H9 (cell line): ENCODE data around the gene CSTPP1. TPM values are rescaled to one million over a fixed set of nuclear protein-coding genes. Genes with fewer than 3 reads are reported as not detected.

Source experiments
- DNase-seq: peaks from one replicate; pipeline ENCODE4 v3.0.0-alpha.2; 2017
- H2AFZ ChIP-seq: one replicate; pipeline ENCODE4 v1.6.1; 2013; ENCODE audit warnings: mild to moderate bottlenecking, low read length, control low read depth, moderate library complexity
- H2AK5ac ChIP-seq: 2 replicates; pipeline ENCODE4 v1.6.1; 2013; ENCODE audit warnings: low read length, control low read depth, mixed read lengths; ENCODE audit not compliant: insufficient read length
- H2BK120ac ChIP-seq: one replicate; pipeline ENCODE4 v1.6.1; 2013; ENCODE audit warnings: low read depth, mild to moderate bottlenecking, low read length, control low read depth, inconsistent platforms; ENCODE audit not compliant: poor library complexity, severe bottlenecking
- H2BK12ac ChIP-seq: 2 replicates; pipeline ENCODE4 v1.6.1; 2013; ENCODE audit warnings: low read length, control low read depth, mixed read lengths, low read depth; ENCODE audit not compliant: insufficient read length
- H2BK15ac ChIP-seq: 2 replicates; pipeline ENCODE4 v1.6.1; 2013; ENCODE audit warnings: low read depth, low read length, control low read depth
- H2BK20ac ChIP-seq: one replicate; pipeline ENCODE4 v1.6.1; 2013; ENCODE audit warnings: low read depth, mild to moderate bottlenecking, low read length, control low read depth, inconsistent platforms; ENCODE audit not compliant: poor library complexity, severe bottlenecking
- H2BK5ac ChIP-seq: 2 replicates; pipeline ENCODE4 v1.6.1; 2013; ENCODE audit warnings: low read length, control low read depth, mixed read lengths; ENCODE audit not compliant: insufficient read length
- H3K14ac ChIP-seq: 2 replicates; pipeline ENCODE4 v1.6.1; 2013; ENCODE audit warnings: low read length, control low read depth; ENCODE audit not compliant: insufficient read depth
- H3K18ac ChIP-seq: 2 replicates; pipeline ENCODE4 v1.6.1; 2013; ENCODE audit warnings: low read depth, mild to moderate bottlenecking, mixed read lengths, low read length, control low read depth; ENCODE audit not compliant: insufficient read length
- H3K23ac ChIP-seq: 2 replicates; pipeline ENCODE4 v1.6.1; 2013; ENCODE audit warnings: low read length, control low read depth, mixed read lengths, low read depth; ENCODE audit not compliant: insufficient read length
- H3K23me2 ChIP-seq: 2 replicates; pipeline ENCODE4 v1.6.1; 2013; ENCODE audit warnings: low read depth, mild to moderate bottlenecking, mixed read lengths, low read length, control low read depth; ENCODE audit not compliant: insufficient read length, poor library complexity, severe bottlenecking
- H3K27ac ChIP-seq: 2 replicates; pipeline ENCODE4 v1.5.1; 2013; ENCODE audit warnings: low read length, control low read depth, mixed read lengths, low read depth; ENCODE audit not compliant: insufficient read length
- H3K27me3 ChIP-seq: 2 replicates; pipeline ENCODE4 v1.6.1; 2013; ENCODE audit warnings: low read length, control low read depth, inconsistent platforms; ENCODE audit not compliant: insufficient read depth
- H3K4ac ChIP-seq: 2 replicates; pipeline ENCODE4 v1.6.1; 2013; ENCODE audit warnings: low read depth, mild to moderate bottlenecking, control low read depth, inconsistent platforms, low read length, moderate library complexity
- H3K4me1 ChIP-seq: 2 replicates; pipeline ENCODE4 v1.6.1; 2013; ENCODE audit warnings: low read length, control low read depth, inconsistent platforms; ENCODE audit not compliant: insufficient read depth
- H3K4me2 ChIP-seq: 2 replicates; pipeline ENCODE4 v1.6.1; 2013; ENCODE audit warnings: low read length, control low read depth, mixed read lengths; ENCODE audit not compliant: insufficient read length, insufficient read depth
- H3K56ac ChIP-seq: 2 replicates; pipeline ENCODE4 v1.6.1; 2013; ENCODE audit warnings: low read depth, mild to moderate bottlenecking, mixed read lengths, low read length, control low read depth; ENCODE audit not compliant: insufficient read length
- H3K79me1 ChIP-seq: 2 replicates; pipeline ENCODE4 v1.6.1; 2013; ENCODE audit warnings: low read depth, mild to moderate bottlenecking, moderate library complexity, low read length, control low read depth, inconsistent platforms; ENCODE audit not compliant: insufficient read depth, poor library complexity, severe bottlenecking
- H3K79me2 ChIP-seq: 2 replicates; pipeline ENCODE4 v1.6.1; 2013; ENCODE audit warnings: low read length, control low read depth, inconsistent platforms; ENCODE audit not compliant: insufficient read depth
- H3K9ac ChIP-seq: 2 replicates; pipeline ENCODE4 v1.6.1; 2013; ENCODE audit warnings: low read length, control low read depth, mixed read lengths; ENCODE audit not compliant: insufficient read length; ENCODE audit errors: extremely low read depth
- H3K9me3 ChIP-seq: one replicate; pipeline ENCODE4 v1.6.1; 2013; ENCODE audit warnings: low read depth, low read length, inconsistent platforms; ENCODE audit not compliant: control insufficient read depth
- H3T11ph ChIP-seq: one replicate; pipeline ENCODE4 v1.6.1; 2013; ENCODE audit warnings: mild to moderate bottlenecking, low read length, control low read depth, inconsistent platforms
- H4K20me1 ChIP-seq: one replicate; pipeline ENCODE4 v1.6.1; 2013; ENCODE audit not compliant: control insufficient read depth, insufficient read length, insufficient read depth
- H4K5ac ChIP-seq: 2 replicates; pipeline ENCODE4 v1.6.1; 2013; ENCODE audit warnings: low read depth, mild to moderate bottlenecking, mixed read lengths, low read length, control low read depth; ENCODE audit not compliant: insufficient read length
- H4K8ac ChIP-seq: replicated peaks from 2 replicates; pipeline ENCODE4 v1.6.1; 2013; ENCODE audit warnings: low read length, control low read depth, mixed read lengths, low read depth; ENCODE audit not compliant: insufficient read length
- H4K91ac ChIP-seq: 2 replicates; pipeline ENCODE4 v1.6.1; 2013; ENCODE audit warnings: low read depth, mild to moderate bottlenecking, moderate library complexity, mixed read lengths, low read length, control low read depth; ENCODE audit not compliant: insufficient read length
- H3K27ac Mint-ChIP-seq, 3 experiments: 2 replicates in 2 of 3; 3 replicates in 1 of 3; pipeline ENCODE4 v1.8.0; 2020 to 2021; ENCODE audit warnings: mixed read lengths in 3 of 3, mild to moderate bottlenecking in 1 of 3, moderate library complexity in 1 of 3
- H3K27me3 Mint-ChIP-seq: 2 replicates; pipeline ENCODE4 v1.8.0; 2021; ENCODE audit warnings: low read depth, mild to moderate bottlenecking, moderate library complexity, mixed read lengths
- H3K36me3 Mint-ChIP-seq, 3 experiments: 2 replicates in 2 of 3; 3 replicates in 1 of 3; pipeline ENCODE4 v1.8.0; 2020 to 2021; ENCODE audit warnings: low read depth in 3 of 3, mixed read lengths in 3 of 3; ENCODE audit not compliant: insufficient read depth in 1 of 3
- H3K4me1 Mint-ChIP-seq, 2 experiments: 2 replicates each; pipeline ENCODE4 v1.8.0; 2020; ENCODE audit warnings: mixed read lengths in 2 of 2
- H3K4me3 Mint-ChIP-seq, 2 experiments: 2 replicates in 1 of 2; 3 replicates in 1 of 2; pipeline ENCODE4 v1.8.0; 2020 to 2021; ENCODE audit warnings: mild to moderate bottlenecking in 2 of 2, mixed read lengths in 2 of 2, moderate library complexity in 1 of 2
- H3K9me3 Mint-ChIP-seq, 2 experiments: 2 replicates in 1 of 2; 3 replicates in 1 of 2; pipeline ENCODE4 v1.8.0; 2020; ENCODE audit warnings: mild to moderate bottlenecking in 2 of 2, mixed read lengths in 2 of 2, moderate library complexity in 1 of 2
- CTCF ChIP-seq: fragments of 200-600 bp; sonication (generic); conservative IDR thresholded peaks from 3 replicates; pipeline ENCODE4 v1.8.0; 2021; ENCODE audit warnings: antibody characterized with exemption, mild to moderate bottlenecking
- WGBS: extraction: QIAGEN DNeasy Blood & Tissue Kit; methylation state at CpG from one replicate; pipeline ENCODE4 v1.1.7; 2013; ENCODE audit warnings: missing lambda C conversion rate, low lambda C conversion rate, mixed read lengths; ENCODE audit not compliant: insufficient read length; ENCODE audit errors: extremely low coverage; 5-methylcytosine and 5-hydroxymethylcytosine counted together
- total RNA-seq: library from RNA; stranded (reverse); gene quantifications from 2 replicates; pipeline ENCODE4 v1.2.1, GENCODE V29; 2021

The CSTPP1 gene
- total RNA-seq, 1 experiment from 2014 or later, result 21.2 TPM

- H3K4me2 ChIP-seq, result no peak overlapping the region
- H4K91ac ChIP-seq, result no peak overlapping the region
- H2BK5ac ChIP-seq, result no peak overlapping the region
- no peak for TF ChIP-seq CTCF
- H3K9ac ChIP-seq, result no peak overlapping the region
- no peaks in the 10 kb centered on the region for H3K27me3 Mint-ChIP-seq
- H3K4me1 ChIP-seq, result no peaks in the 10 kb centered on the region
- H4K8ac ChIP-seq, result no peak overlapping the region
- no peak overlapping the region for H3K18ac ChIP-seq
- H2AFZ ChIP-seq, result no peak overlapping the region
- H3K79me2 ChIP-seq, result no peaks in the 10 kb centered on the region
- H2BK120ac ChIP-seq, result no peak overlapping the region
- H3K14ac ChIP-seq, result no peak overlapping the region
- no peaks in the 10 kb centered on the region for H3K23me2 ChIP-seq
- no peaks in the 10 kb centered on the region for H3K27me3 ChIP-seq
- no peak overlapping the region for H3K4ac ChIP-seq
- no CpG with 5 or more reads among the region's 2 CpGs for WGBS
- no peak overlapping the region for H2BK20ac ChIP-seq
- peak overlapping the region in 1 of 3 experiments; percentile 66; a peak in 1 of 7 replicates for H3K27ac Mint-ChIP-seq
- no peak overlapping the region for H2BK12ac ChIP-seq
- H3T11ph ChIP-seq, result no peak overlapping the region
- no peak overlapping the region for H2BK15ac ChIP-seq
- H4K20me1 ChIP-seq, result no peaks in the 10 kb centered on the region
- no peak overlapping the region for H3K27ac ChIP-seq
- no peaks in the 10 kb centered on the region for H3K79me1 ChIP-seq
- no peaks in the 10 kb centered on the region for H3K9me3 Mint-ChIP-seq
- H3K56ac ChIP-seq, result no peak overlapping the region
- no peaks in the 10 kb centered on the region for H3K4me1 Mint-ChIP-seq
- no peak for DNase-seq
- no peak overlapping the region for H4K5ac ChIP-seq
- no peak overlapping the region for H3K23ac ChIP-seq
- H3K36me3 Mint-ChIP-seq, result peaks cover 4 to 7% (median 4%) of the 10 kb centered on the region in 3 experiments; a peak in 5 of 7 replicates
- no peak overlapping the region for H2AK5ac ChIP-seq
- no peaks in the 10 kb centered on the region for H3K9me3 ChIP-seq
- H3K4me3 Mint-ChIP-seq, result no peak overlapping the region
Measured at GRCh38 chr11:46966773-46967172, 30.2 kb downstream of the CSTPP1 start.
